ENCODE data around the gene SIGLEC11. TPM values are rescaled to one million over a fixed set of nuclear protein-coding genes. Genes with fewer than 3 reads are reported as not detected.
"Not testable (repeated sequence)": the region's sequence is repeated elsewhere in the genome, so short reads cannot be mapped to it uniquely, and the experiment has no call there.

Gene SIGLEC11, protein sequence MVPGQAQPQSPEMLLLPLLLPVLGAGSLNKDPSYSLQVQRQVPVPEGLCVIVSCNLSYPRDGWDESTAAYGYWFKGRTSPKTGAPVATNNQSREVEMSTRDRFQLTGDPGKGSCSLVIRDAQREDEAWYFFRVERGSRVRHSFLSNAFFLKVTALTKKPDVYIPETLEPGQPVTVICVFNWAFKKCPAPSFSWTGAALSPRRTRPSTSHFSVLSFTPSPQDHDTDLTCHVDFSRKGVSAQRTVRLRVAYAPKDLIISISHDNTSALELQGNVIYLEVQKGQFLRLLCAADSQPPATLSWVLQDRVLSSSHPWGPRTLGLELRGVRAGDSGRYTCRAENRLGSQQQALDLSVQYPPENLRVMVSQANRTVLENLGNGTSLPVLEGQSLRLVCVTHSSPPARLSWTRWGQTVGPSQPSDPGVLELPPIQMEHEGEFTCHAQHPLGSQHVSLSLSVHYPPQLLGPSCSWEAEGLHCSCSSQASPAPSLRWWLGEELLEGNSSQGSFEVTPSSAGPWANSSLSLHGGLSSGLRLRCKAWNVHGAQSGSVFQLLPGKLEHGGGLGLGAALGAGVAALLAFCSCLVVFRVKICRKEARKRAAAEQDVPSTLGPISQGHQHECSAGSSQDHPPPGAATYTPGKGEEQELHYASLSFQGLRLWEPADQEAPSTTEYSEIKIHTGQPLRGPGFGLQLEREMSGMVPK
- polyA plus RNA-seq (ENCODE audit: insufficient read length), result 4.1 TPM
- long read RNA-seq, donor 1, partial matches to known transcripts, result 0 of 3 reads
- long read RNA-seq, donor 1, other reads (novel, unspliced or antisense), result 0 of 3 reads
- long read RNA-seq, donor 2, partial matches to known transcripts, result 0 of 3 reads
- long read RNA-seq, donor 2, other reads (novel, unspliced or antisense), result 0 of 3 reads
- long read RNA-seq, donor 3, partial matches to known transcripts, result 0 of 2 reads
- long read RNA-seq, donor 3, other reads (novel, unspliced or antisense), result 0 of 2 reads
- long read RNA-seq, donor 4, result 0 reads
- long read RNA-seq, donor 5, partial matches to known transcripts, result 0 of 3 reads
- long read RNA-seq, donor 5, other reads (novel, unspliced or antisense), result 0 of 3 reads
- long read RNA-seq, donor 6, partial matches to known transcripts, result 0 of 3 reads
- long read RNA-seq, donor 6, other reads (novel, unspliced or antisense), result 0 of 3 reads
- long read RNA-seq, donor 7, partial matches to known transcripts, result 0 of 3 reads
- long read RNA-seq, donor 7, other reads (novel, unspliced or antisense), result 0 of 3 reads
- long read RNA-seq, donor 8, result 0 reads

DNA sequence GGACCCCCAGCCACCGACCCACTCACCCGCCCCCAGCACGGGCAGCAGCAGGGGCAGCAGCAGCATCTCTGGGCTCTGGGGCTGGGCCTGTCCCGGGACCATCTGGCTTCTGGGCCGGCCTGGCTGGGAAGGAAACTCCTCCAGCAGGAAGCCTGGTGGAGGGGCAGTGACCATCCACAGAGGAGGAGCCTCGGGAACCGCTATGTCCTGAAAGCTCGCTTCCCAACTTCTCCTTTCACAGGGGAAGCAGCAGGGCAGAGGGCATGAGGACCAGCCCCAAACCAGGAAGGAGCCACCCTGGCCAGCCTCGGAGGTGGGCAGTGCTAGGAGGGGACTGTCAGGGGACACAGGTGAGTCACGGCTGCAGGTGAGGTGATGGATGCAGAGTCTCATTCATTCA is at the start of gene SIGLEC11:
Gene SIGLEC11, minus strand, starts transcription at position 193 of the 400 bp plus-strand sequence. Its CDS starts 91 bp downstream, at position 102.
- not testable (repeated sequence) for DNase-seq

DNA sequence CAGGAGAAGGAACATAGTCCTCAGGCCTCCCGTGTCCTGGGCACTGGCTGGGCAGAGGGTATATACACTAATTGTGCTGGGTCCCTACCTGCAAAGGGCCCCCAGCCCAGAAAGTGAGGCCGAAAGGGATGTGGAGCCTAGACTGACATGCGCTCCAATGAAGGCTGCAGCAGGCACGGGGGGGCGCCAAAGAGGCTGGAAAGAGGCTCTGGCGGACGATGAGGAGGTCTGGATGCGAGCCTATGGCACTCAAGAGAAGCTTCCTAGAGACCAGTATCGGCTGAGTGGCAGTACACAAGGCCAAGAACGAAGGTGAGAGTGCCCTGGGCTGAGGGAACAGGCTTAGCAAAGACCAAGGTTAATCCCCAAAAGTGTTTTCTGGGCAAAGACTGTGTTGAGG is 47.6 kb upstream of the SIGLEC11 start:
- DNase-seq, result no peak

DNA sequence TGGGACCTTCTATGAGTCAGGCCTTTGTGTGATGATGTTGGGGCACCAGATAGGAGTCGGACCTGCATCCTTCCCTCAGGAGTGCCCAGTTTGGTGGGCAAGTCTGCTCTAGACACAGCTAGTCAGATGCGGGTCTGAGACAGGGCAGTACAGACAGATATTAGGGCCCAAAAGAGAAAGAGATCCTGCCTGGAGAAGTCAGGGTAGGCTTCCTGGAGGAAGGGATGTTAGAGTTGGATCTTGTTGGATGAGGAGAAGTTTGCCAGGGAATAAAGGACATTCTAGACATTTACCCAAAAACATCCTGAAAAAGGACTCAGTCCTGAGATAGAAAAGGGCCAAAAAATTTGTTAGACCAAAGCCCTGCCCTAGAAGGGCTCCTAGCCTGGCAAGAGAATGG is 47.0 kb upstream of the SIGLEC11 start:
- DNase-seq, result no peak

DNA sequence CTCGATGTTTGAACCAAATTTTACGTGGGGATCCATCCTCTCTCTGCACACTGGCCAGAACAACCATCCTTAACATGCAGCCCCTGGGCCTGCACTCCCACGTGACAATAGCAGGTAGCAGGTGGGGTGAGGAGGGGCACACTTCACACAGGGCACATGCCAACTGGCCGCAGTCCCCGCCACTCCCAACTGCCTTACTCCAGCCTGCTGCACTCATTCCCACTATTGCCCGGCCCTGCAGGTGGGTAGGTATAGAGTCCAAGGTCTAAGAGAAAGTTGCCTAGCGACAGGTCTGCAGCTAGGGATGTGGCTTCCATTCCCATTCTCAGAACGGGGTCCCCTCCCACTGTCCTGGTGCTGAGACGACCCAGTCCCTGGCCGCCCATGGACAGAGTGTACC is 46.2 kb upstream of the SIGLEC11 start:
- DNase-seq, result no peak

DNA sequence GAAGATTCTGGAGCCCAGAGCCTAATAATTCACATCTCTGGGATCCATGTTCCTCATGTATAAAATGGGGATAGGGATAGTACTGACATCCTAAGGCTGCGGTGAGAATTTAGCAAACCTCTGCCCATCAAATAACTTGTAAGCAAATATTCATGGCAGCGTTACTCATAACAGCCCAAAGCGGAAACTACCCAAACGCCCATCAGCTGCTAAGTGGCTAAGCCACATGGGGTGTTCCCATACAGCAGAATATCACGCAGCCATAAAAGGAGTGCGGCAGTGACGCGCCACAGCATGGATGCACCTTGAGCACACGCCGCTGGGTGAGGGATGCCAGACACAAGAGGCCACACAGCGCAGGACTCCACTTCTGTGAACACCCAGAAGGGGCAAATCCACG is 44.5 kb upstream of the SIGLEC11 start:
- DNase-seq, result no peak

DNA sequence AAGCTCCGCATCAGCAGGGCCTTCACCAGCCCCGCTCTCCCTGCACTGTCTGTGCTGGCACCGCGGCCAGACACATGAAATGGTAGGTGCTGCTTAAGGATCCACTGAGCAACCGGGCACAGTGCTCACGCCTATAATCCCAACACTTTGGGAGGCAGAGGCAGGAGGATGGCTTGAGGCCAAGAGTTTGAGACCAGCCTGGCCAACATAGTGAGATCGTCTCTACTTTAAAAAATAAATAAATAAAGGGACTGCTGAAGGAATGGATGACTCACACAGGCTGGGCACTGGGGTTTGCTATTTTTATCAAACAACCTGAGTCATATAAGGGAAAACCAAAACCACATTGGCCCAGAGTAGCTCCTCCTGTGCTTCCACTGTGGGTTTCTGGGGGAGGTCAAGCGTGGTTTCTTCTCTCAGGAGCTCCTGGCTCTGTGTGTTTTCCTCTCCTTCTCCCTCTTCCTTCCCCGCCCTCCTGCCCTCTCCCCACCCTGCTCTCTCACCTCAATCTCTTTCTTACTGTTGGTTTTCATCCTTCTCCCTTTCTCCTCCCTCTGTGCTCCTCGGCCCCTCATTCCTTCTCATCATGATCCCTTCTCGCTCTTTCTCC is 42.9 kb upstream of the SIGLEC11 start:
- DNase-seq, result no peak

DNA sequence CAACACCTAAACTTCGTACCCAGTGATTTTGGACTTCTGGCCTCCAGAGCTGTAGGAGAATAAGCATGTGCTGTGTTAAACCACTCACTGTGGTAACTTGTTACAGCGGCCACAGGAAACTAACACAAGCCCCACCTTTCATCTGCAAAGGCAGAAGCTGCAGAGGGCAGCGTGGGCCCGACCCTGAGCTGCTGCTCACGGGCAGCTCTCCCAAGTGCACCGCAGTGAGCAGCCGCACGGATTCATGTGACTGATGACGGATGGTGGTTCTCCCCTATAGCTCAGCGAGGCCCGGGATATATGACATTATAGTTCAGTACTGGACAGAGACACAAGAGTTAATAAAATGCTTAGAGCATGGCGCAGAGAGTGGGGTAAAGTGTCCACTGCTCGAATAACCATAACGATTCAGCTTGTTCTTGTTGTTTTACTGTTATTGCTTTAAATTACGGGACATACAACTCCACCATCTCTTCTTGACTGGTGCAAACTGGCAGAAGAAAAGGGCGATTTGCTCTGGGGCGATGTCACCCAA is 42.3 kb upstream of the SIGLEC11 start:
- no peak for DNase-seq

DNA sequence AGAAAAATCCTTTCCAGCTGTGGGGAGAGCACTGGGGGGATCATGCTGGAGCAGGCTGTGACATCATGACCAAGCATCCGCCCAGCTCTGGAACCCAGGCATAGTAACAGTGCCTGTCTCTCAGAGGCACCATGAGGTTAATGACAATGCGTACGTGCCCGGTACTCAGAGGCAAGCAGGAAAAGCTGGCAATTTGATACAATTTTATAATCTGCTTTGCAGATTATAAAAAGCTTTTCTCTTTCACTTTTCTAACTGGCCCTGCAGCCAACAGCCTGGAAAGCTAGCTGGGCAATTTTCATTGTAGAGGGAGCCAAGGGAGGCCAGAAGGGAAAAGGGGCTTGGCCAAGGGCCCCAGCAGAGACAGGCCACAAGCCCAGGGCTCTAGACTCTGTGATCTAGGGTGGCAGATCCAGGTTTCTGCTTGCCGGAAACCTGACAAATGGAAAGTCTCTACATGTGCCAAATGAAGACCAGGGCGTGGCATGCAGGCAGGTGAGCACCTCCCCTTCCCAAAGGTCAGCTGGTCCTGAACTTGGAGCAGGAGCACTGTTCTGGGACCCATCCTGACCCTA is 41.5 kb upstream of the SIGLEC11 start:
- DNase-seq, result no peak

DNA sequence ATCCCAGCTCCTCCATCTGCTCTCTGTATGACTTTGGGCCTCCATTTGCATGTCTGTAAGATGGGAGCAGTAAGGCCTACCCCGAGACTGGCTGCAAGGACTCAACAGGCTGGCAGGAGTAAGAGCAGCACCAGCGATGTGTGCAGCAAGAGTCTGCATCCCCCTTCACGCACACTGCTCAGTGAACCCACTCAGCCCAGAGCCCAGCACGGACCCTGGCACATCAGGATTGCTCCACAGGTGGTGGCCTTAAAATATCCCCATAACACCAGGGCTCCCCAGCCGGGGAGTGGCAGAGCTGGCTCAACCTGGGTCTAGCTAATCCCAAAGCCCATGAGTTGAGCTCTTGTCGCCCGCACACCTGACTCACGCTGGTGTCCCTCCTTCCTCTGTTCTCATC is 40.8 kb upstream of the SIGLEC11 start:
- DNase-seq, result no peak

DNA sequence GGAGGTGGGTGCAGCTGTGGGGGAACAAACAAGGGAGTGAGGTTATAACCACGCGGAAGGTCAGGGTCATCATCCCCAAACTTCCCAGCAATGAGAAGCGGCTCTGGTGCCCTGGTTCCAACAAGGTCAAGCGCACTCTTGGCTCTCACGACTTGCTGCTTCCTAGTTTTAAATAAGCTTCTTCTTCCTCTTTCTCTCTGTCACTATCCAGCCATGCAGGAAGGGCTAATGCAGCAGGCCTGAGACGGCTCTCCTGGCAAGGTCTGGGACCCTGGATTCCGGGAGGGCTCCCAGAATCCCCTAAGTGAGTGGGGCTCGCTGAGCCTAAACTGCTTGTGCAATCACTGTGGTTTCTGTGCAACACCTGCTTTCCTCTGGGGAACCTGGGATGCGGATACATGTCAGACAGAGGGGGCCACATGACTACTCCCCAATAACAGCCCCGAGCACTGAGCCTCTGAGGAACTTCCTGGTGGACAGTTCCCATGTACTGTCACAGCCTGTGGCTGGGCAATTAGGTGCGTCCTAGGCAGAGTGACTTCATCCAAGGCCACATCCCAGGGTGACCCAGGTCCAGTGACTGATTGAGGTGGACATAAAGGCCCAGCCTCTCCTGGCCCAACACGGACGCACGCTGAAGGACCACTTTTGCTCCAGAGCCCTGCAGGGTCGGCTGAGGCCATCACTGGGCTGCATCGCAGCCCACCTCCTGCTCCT is 40.0 kb upstream of the SIGLEC11 start:
- no peak for DNase-seq

DNA sequence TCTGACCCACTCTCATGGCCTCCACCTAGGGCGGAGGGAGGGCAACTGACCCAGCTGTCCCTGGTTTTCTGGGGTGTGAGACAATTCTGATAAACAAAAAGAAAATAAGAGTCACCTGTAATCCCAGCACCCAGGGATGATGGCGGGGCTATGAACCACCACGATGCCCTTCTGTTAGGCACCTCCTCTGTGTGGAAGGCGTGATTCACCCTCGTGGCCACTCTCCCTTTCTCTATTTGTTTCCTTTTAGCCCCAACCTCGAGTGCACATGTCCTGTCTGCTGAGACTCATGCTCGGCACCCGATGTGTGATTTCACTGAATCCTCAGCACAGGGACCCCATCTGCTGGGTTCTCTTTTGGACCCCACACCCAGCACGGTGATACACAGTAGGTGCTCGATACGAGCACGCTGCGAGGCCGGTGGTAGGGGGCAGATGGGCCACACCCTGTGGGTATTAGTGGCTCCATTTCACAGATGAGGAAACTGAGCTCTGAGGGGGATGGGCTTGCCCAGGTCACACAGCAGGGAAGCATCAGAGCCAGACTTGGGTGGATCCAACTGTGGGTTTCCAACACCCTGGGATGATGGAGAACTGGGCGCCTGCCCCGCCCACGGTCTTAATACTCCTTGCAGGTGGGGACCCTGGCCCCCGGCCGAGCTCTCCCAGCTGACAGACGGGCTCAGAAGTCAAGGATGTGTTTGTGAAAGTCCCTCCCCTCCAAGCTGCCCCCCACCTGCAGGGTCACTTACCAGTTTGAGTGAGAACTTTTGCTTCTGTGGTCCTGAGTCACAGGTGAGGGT is 39.3 kb upstream of the SIGLEC11 start:
- DNase-seq, result no peak

DNA sequence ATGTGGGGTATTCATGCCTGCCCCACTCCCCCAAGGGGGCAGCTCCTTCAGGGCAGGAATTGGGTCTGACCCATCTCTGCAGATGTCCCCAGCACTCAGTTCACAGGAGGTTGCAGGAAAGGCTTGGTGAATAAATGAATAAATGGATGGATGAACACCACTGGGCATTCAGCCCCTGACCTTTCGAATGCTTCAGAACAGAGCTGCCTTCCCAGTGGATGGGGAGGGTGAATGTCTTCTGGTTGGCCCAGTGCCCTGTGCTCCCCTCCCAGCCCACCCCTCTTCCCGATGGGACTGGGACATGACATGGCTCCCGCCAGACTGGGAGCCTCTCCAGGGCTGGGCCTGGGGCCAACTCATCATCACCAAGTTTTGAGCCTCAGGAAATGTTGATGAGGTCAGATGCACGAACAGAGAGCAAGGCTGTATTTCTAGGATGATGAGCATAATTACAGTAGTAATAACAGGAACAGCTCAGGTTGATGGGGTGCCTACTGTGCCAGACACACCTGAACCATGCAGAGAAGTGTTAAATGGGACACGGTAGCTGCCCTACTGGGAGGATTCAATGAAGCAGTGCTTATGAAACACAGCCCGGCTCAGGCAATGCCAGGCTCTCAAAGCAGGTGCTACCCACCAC is 38.5 kb upstream of the SIGLEC11 start:
- DNase-seq, result no peak

DNA sequence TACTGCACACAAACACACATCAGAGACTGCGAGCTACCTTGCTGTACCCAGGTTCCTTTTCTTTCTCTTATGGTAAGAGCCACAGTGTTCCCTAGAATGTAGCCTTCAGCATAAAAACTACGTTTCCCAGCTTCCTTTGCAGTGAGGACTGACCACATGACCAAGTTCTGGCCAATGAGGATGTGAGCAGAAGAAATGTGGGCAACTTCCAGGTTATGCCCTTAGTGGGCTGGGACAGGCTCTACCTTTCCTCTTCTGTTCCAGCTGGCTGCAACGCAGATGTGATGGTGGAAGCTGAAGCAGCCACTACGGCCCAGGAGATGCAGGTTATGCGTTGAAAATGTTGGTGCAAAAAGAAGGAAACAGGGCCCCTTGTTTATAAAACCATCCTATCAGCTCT is 36.7 kb upstream of the SIGLEC11 start:
- peak; percentile 21 for DNase-seq

DNA sequence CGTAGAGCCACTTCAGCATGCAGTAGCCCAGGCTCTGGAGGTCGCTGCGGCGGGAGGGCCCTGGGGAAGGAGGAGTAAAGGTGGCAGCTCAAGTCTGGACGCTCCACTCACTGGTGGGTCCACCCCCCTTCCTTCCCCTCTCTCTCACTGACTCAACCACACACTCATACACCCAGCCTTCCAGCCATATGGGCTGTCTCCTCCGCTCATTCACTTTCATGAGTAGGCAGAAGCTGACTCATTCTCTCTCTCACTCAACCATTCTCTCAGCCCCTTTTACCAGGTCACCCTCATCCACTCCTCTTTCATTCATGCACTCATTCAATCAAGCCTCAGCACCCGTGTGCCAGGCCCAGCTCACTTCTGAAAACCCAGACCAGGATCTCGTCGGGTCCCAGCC is 27.5 kb upstream of the SIGLEC11 start:
- DNase-seq, result no peak

DNA sequence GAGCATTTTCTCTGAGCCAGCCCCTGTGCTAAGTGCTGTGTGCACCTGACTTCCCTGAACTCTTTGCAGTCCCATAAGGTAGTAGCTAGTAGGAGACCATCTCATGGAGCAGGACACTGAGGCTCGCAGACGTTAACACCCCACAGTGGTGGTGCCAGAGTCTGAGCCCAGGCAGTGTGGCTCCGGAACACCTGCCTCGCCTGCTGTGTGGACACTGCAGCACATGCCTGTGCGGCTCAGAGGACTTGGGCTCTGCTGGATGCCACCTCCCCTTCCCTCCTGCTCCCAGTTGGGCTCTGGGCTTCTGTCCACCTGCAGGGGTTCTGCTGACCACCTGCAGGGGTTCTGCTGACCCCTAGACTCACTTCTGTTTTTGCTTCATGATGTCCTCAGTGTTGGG is 27.0 kb upstream of the SIGLEC11 start:
- DNase-seq, result no peak

DNA sequence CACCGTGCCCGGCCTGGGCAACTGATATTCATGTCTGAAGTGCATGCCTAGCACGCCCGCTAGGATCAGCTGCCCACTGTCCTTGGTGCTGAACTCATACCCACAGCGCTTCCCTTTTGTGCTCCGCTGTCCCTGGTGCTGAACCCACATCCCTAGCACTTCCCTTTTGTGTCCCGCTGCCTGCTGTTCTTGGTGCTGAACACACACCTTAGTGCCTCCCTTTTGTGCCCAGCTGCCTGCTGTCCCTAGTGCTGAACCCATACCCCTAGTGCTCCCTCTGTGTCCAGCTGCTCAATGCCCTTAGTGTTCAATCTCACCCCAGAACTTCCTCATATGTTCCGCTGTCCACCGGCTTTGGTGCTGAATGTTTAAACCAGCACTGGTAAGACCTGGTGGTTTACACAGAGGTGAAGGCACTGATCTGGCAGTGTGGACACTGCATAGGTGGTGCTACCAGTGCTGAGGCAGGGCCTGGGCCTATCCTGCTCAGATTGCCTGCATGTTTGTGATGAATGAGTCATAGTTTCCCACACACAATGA is 26.3 kb upstream of the SIGLEC11 start:
- DNase-seq, result peak; percentile 97

DNA sequence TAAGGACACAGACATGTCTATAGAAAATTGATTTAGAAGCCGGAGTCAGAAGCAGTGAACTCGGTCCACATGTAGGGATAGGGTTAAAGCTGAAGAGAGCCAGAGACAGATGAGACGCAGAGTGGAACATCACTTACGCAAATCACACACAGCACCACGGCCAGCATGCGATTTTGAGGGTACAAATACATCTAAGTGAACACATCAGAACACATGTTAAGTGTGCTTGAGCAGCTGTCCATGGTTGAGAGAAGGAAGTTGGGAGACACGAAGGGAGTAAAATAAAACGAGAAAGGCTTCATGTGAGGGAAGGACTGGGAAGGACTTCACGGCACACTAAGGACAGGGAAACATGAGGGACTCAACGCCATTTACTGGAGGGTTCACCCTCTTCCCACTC is 25.4 kb upstream of the SIGLEC11 start:
- DNase-seq, result no peak

DNA sequence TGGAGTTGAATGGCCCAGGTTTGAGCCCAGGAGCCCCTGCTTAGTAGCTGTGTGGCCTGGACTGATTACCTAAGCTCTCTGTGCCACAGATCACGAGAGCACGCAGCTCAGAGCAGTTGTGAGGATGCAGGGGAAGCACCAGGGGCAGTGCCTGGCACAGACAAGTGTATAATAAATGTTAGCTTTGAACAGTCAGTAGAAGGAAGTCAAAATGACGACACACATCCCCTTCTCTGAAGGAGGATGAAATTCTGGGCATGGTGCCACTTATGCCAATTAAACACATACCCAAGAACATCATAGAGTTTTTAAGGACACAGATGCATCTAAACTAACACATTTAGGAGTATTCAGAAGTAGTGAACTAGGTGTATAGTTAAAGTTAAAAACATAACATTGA is 24.9 kb upstream of the SIGLEC11 start:
- no peak for DNase-seq

DNA sequence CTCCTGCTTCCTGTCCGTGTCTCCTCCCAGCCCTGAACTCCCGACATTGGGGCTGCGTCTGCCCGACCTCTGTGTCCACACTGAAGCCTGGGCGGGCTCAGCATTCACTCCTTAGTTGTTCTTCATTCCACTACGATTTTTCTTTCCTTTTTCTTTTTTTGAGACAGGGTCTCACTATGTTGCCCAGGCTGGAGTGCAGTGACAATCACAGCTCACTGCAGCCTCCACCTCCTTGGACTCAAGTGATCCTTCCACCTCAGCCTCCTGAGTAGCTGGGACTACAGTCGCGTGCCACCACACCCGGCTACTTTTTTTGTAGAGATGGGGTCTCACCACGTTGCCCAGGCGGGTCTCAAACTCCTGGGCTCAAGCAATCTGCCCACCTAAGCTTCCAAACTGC is 23.5 kb upstream of the SIGLEC11 start:
- no peak for DNase-seq

Data from left kidney (tissue), 8 donors.